Mesenchymal stem cell (in vitro differentiated cells and primary cell): Measurements from ENCODE around the gene PATE3.
A peak's percentile ranks its signal among the peaks of the same experiment; 100 is the strongest.

Experiments used
- DNase-seq: peaks from one replicate; pipeline ENCODE4 v3.0.0-alpha.2; 2013
- H2AFZ ChIP-seq: one replicate; pipeline ENCODE4 v1.6.1; 2013; ENCODE audit warnings: low read depth, mild to moderate bottlenecking, control low read depth, inconsistent platforms, low read length, moderate library complexity
- H2AK5ac ChIP-seq: 2 replicates; pipeline ENCODE4 v1.6.1; 2013; ENCODE audit warnings: low read length, moderate library complexity, mild to moderate bottlenecking, inconsistent platforms; ENCODE audit not compliant: severe bottlenecking
- H2BK120ac ChIP-seq: one replicate; pipeline ENCODE4 v1.6.1; 2013; ENCODE audit warnings: low read depth, mild to moderate bottlenecking, inconsistent platforms, low read length, moderate library complexity
- H2BK12ac ChIP-seq, 2 experiments: one replicate each; pipeline ENCODE4 v1.6.1; 2013; ENCODE audit warnings: inconsistent platforms in 2 of 2, low read length in 2 of 2, mild to moderate bottlenecking in 2 of 2, moderate library complexity in 2 of 2, control low read depth in 1 of 2
- H2BK15ac ChIP-seq: one replicate; pipeline ENCODE4 v1.6.1; 2013; ENCODE audit warnings: mild to moderate bottlenecking, low read depth, inconsistent platforms; ENCODE audit not compliant: poor library complexity, severe bottlenecking
- H2BK5ac ChIP-seq: 2 replicates; pipeline ENCODE4 v1.6.1; 2013; ENCODE audit warnings: low read depth, mild to moderate bottlenecking, low read length, control low read depth, inconsistent platforms; ENCODE audit not compliant: poor library complexity, severe bottlenecking
- H3K14ac ChIP-seq, 2 experiments: one replicate each; pipeline ENCODE4 v1.6.1; 2013; ENCODE audit warnings: inconsistent platforms in 2 of 2, low read length in 2 of 2, control low read depth in 1 of 2, mild to moderate bottlenecking in 1 of 2, moderate library complexity in 1 of 2
- H3K18ac ChIP-seq, 2 experiments: one replicate each; pipeline ENCODE4 v1.6.1; 2013; ENCODE audit warnings: inconsistent platforms in 2 of 2, low read length in 2 of 2, control low read depth in 1 of 2, low read depth in 1 of 2, mild to moderate bottlenecking in 1 of 2
- H3K23ac ChIP-seq, 2 experiments: one replicate each; pipeline ENCODE4 v1.6.1; 2013; ENCODE audit warnings: inconsistent platforms in 2 of 2, low read length in 2 of 2, mild to moderate bottlenecking in 2 of 2, moderate library complexity in 2 of 2, control low read depth in 1 of 2
- H3K27ac ChIP-seq: 2 replicates; pipeline ENCODE4 v1.5.1; 2013; ENCODE audit warnings: mild to moderate bottlenecking, moderate library complexity, low read length, control low read depth, inconsistent platforms; ENCODE audit not compliant: poor library complexity, severe bottlenecking
- H3K27me3 ChIP-seq, 2 experiments: 2 replicates each; pipeline versions ENCODE4 v1.6.1 to v1.7.0; 2013; ENCODE audit warnings: low read length in 2 of 2, mild to moderate bottlenecking in 2 of 2, moderate library complexity in 2 of 2, control low read depth in 1 of 2, inconsistent platforms in 1 of 2; ENCODE audit not compliant: control insufficient read depth in 1 of 2, insufficient read depth in 1 of 2
- H3K36me3 ChIP-seq, 2 experiments: 2 replicates each; pipeline versions ENCODE4 v1.6.1 to v1.7.0; 2013; ENCODE audit warnings: low read length in 2 of 2, control low read depth in 1 of 2, inconsistent platforms in 1 of 2, low read depth in 1 of 2, mild to moderate bottlenecking in 1 of 2; ENCODE audit not compliant: insufficient read depth in 2 of 2, control insufficient read depth in 1 of 2
- H3K4ac ChIP-seq, 2 experiments: one replicate each; pipeline ENCODE4 v1.6.1; 2013; ENCODE audit warnings: inconsistent platforms in 2 of 2, low read length in 2 of 2, mild to moderate bottlenecking in 2 of 2, moderate library complexity in 2 of 2, control low read depth in 1 of 2, low read depth in 1 of 2
- H3K4me1 ChIP-seq: 2 replicates; pipeline ENCODE4 v1.6.1; 2013; ENCODE audit warnings: low read depth, low read length, control low read depth; ENCODE audit not compliant: control insufficient read depth, insufficient read depth
- H3K4me2 ChIP-seq: 2 replicates; pipeline ENCODE4 v1.6.1; 2013; ENCODE audit warnings: low read length, mild to moderate bottlenecking, inconsistent platforms; ENCODE audit not compliant: poor library complexity, severe bottlenecking
- H3K4me3 ChIP-seq, 2 experiments: 2 replicates each; pipeline versions ENCODE4 v1.5.1 to v1.7.0; 2013; ENCODE audit warnings: low read length in 2 of 2, mild to moderate bottlenecking in 2 of 2, control low read depth in 1 of 2, low read depth in 1 of 2; ENCODE audit not compliant: insufficient read depth in 1 of 2
- H3K79me1 ChIP-seq: replicated peaks from 2 replicates; pipeline ENCODE4 v1.6.1; 2013; ENCODE audit warnings: mild to moderate bottlenecking, control low read depth, low read length, inconsistent platforms; ENCODE audit not compliant: poor library complexity, severe bottlenecking
- H3K9ac ChIP-seq: 2 replicates; pipeline ENCODE4 v1.7.0; 2013; ENCODE audit warnings: mild to moderate bottlenecking, low read length, moderate library complexity
- H3K9me3 ChIP-seq: 2 replicates; pipeline ENCODE4 v1.7.0; 2013; ENCODE audit warnings: mild to moderate bottlenecking, low read length; ENCODE audit not compliant: control insufficient read depth
- H4K8ac ChIP-seq: one replicate; pipeline ENCODE4 v1.6.1; 2013; ENCODE audit warnings: inconsistent platforms, mild to moderate bottlenecking, low read length, moderate library complexity
- H4K91ac ChIP-seq: one replicate; pipeline ENCODE4 v1.6.1; 2013; ENCODE audit warnings: mild to moderate bottlenecking, low read length, inconsistent platforms
- WGBS: methylation state at CpG from one replicate; pipeline ENCODE4 v1.1.7; 2013; ENCODE audit warnings: mixed read lengths; 5-methylcytosine and 5-hydroxymethylcytosine counted together

Gene PATE3

GRCh38 chr11:125766251-125766650 lies 21.7 kb upstream of the PATE3 start:
- Histone ChIP-seq H2BK15ac (no peak overlapping the region), H2AFZ (no peak overlapping the region), H3K4me2 (no peak overlapping the region), H3K4me1 (no peaks in the 10 kb centered on the region), H3K4ac (no peak overlapping the region), H3K23ac (no peak overlapping the region), H3K4me3 (no peak overlapping the region), H4K91ac (no peak overlapping the region), H3K14ac (no peak overlapping the region), H3K79me1 (no peaks in the 10 kb centered on the region), H3K9me3 (no peaks in the 10 kb centered on the region), H3K18ac (no peak overlapping the region), H3K36me3 (no peaks in the 10 kb centered on the region), H3K27me3 (peaks cover 12 to 26% of the 10 kb centered on the region in 2 experiments), H3K27ac (no peak overlapping the region), H2BK120ac (no peak overlapping the region), H2BK12ac (no peak overlapping the region), H2BK5ac (no peak overlapping the region), H4K8ac (no peak overlapping the region), H3K9ac (no peak overlapping the region), H2AK5ac (no peak overlapping the region)
- 56% methylated on average over 1 of the region's 1 CpG for WGBS
- no peak for DNase-seq

GRCh38 chr11:125768336-125769046 lies 19.4 kb upstream of the PATE3 start:
- no peak overlapping the region for H3K4me2 ChIP-seq
- H3K9me3 ChIP-seq: no peaks in the 10 kb centered on the region
- no peak overlapping the region for H2BK12ac ChIP-seq
- no peak overlapping the region for H2AFZ ChIP-seq
- H3K9ac ChIP-seq: no peak overlapping the region
- peaks cover 12 to 31% of the 10 kb centered on the region in 2 experiments for H3K27me3 ChIP-seq
- no peaks in the 10 kb centered on the region for H3K79me1 ChIP-seq
- no peak overlapping the region for H3K27ac ChIP-seq
- H3K18ac ChIP-seq: no peak overlapping the region
- no peaks in the 10 kb centered on the region for H3K4me1 ChIP-seq
- H2BK5ac ChIP-seq: no peak overlapping the region
- H2BK15ac ChIP-seq: no peak overlapping the region
- WGBS: 57% methylated on average over 9 of the region's 10 CpGs
- no peak overlapping the region for H3K23ac ChIP-seq
- H3K14ac ChIP-seq: no peak overlapping the region
- H3K4me3 ChIP-seq: no peak overlapping the region
- H4K8ac ChIP-seq: no peak overlapping the region
- H3K4ac ChIP-seq: no peak overlapping the region
- H3K36me3 ChIP-seq: no peaks in the 10 kb centered on the region
- H2BK120ac ChIP-seq: no peak overlapping the region
- H4K91ac ChIP-seq: no peak overlapping the region
- no peak overlapping the region for H2AK5ac ChIP-seq
- DNase-seq: no peak

DNA sequence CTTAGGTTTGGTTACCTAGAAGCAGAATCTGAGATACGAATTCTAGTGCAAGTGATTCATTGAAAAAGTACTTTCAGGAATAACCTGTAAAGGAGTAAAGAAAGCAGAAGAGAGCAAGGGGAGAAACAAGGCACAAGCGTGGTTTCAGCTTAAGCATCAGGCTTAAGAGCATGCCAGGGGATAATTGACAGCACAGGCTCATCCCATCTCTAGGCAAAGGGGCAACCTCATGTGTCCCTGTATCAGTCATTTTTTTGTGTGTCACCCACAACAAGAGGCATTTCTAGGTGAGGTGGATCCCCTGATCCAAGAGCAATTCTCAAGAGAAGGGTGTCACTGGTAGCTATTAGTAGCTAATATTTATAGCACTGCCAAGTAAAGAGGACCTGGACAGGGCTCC lies 17.3 kb upstream of the PATE3 start:
- no peak overlapping the region for H3K23ac ChIP-seq
- 44% methylated on average over 2 of the region's 2 CpGs for WGBS
- no peak overlapping the region for H3K4me3 ChIP-seq

DNA sequence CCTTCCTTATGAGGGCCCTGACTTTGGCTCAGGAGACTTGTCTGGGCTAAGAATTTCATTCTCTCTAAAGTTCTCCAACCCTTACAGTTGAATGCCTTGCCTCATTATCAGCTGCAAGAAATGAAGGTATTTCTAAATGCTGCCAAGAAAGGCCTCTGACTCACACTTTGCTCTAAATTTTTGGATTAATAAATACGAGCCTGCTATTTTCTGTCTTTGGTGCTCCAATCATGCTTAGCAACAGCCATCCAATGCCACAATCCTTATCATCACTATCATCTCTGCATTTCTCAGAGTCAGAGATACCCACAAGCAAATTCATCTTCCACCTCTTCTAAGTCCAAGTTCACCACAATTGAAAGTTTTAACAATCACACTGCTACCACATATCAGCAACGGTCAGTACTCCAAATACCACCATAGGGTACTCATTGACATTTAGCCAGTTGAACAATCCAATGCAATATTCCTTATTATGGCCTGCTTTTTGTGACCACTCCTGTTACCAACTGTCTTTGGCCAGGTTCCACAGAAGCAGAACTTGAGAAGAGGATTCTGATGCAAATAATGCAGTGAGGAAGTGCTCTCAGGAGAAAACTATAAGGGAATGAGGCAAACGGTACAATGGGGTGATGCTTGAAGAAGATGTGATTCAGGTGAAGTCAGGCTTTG lies 15.0 kb upstream of the PATE3 start:
- Histone ChIP-seq H2AFZ (no peak overlapping the region), H2BK5ac (no peak overlapping the region), H3K27ac (no peak overlapping the region), H3K36me3 (no peaks in the 10 kb centered on the region), H2BK12ac (no peak overlapping the region), H3K23ac (no peak overlapping the region), H2BK120ac (no peak overlapping the region), H3K14ac (no peak overlapping the region), H3K27me3 (peaks cover 8 to 20% of the 10 kb centered on the region in 2 experiments), H3K4me1 (no peaks in the 10 kb centered on the region), H3K9ac (peak overlapping the region; percentile 39), H2BK15ac (no peak overlapping the region), H3K4ac (no peak overlapping the region), H3K18ac (no peak overlapping the region), H3K79me1 (no peaks in the 10 kb centered on the region), H3K4me3 (peak overlapping the region in 1 of 2 experiments; percentile 30), H4K91ac (no peak overlapping the region), H3K9me3 (no peaks in the 10 kb centered on the region), H2AK5ac (no peak overlapping the region), H4K8ac (no peak overlapping the region), H3K4me2 (no peak overlapping the region)
- WGBS: 74% methylated on average over 2 of the region's 3 CpGs
- no peak for DNase-seq

More for the DNA sequence above, 17.3 kb upstream of the PATE3 start:
- Histone ChIP-seq H3K79me1 (no peaks in the 10 kb centered on the region), H3K27me3 (peaks cover 12 to 23% of the 10 kb centered on the region in 2 experiments), H2BK5ac (no peak overlapping the region), H3K18ac (no peak overlapping the region), H3K4me1 (no peaks in the 10 kb centered on the region), H4K91ac (no peak overlapping the region), H2BK12ac (no peak overlapping the region), H2AK5ac (no peak overlapping the region), H3K36me3 (no peaks in the 10 kb centered on the region), H2BK120ac (no peak overlapping the region), H2BK15ac (no peak overlapping the region), H4K8ac (no peak overlapping the region), H3K9ac (no peak overlapping the region), H3K9me3 (no peaks in the 10 kb centered on the region), H3K14ac (no peak overlapping the region), H3K4ac (no peak overlapping the region), H3K27ac (no peak overlapping the region), H3K4me2 (no peak overlapping the region), H2AFZ (no peak overlapping the region)
- DNase-seq: no peak
